ELR (cell line): ENCODE measurements around the gene KCNH2.
"Not testable (repeated sequence)": the region's sequence is repeated elsewhere in the genome, so short reads cannot be mapped to it uniquely, and the experiment has no call there.

ENCODE experiments used
- DNase-seq: peaks from one replicate; pipeline ENCODE4 v3.0.0-alpha.2; 2015; ENCODE audit warnings: low read depth

KCNH2 gene

DNA sequence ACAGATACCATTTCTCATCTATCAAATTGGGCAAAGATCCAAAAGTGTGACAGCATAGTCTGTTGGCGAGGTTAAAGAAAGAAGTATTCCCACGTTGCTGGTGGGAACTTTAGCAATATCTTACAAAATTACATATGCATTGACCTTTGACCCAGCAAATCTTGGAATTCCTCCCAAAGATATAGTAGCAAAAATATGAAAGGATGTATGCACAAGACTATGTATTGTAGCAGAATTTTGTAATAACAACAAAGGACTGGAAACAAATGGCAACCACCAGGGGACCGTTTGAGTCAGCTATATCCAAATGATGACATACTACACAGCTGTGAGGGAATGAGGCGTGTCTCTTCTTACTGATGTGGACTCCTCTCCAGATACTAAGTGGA lies 50.2 kb downstream of the KCNH2 start:
- peak; percentile 20 for DNase-seq

DNA sequence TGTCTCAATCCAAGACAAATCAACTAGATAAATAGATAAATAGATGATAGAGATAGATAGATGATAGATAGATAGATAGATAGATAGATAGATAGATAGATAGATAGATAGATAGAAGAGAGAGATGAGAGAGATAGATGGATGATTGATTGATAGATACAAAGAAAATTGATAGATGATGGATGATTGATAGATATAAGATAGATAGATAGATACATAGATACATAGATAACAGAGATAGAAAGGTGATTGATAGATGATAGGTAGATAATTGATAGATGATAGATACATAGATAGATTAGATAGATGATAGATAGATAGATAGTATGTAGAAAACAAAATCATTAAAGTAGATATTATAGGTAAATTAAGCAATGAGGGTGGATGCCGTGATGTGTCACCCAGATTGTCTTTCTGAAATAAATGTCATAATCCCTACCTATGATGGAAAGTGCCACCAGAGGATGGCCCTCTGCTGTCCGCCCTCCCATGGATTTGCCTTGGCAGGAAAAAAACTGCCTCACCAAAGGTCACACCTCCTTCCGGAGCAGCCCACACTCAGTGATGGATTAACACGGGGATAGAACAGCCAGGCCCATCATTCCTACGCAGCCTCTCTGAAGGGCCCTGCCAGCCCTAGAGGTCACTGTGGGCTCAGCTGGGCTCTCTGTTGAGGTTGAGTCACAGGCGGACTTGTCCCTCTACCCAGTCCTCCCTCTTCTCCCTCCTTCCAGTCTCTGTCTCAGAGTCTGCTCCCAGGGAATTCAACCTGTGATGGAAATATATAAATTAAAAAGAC lies 50.8 kb downstream of the KCNH2 start:
- no peak for DNase-seq

DNA sequence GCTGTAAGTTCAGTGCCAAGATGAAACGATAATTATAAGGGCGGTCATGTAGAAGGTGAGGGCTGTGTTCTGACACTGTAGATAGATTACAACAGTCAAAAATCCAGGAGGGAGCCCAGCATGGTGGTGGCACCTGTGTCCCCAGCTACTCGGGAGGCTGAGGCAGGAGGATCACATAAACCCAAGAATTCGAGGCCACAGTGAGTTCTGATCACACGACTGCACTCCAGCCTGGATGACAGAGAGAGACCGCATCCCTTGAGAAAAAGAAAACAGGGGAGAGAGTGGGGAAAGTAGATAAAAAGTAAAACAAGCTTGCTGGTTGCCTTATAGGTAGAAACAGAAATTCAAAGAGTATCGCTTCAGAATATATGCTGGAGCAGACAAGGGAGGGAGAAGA lies 52.1 kb downstream of the KCNH2 start:
- no peak for DNase-seq

DNA sequence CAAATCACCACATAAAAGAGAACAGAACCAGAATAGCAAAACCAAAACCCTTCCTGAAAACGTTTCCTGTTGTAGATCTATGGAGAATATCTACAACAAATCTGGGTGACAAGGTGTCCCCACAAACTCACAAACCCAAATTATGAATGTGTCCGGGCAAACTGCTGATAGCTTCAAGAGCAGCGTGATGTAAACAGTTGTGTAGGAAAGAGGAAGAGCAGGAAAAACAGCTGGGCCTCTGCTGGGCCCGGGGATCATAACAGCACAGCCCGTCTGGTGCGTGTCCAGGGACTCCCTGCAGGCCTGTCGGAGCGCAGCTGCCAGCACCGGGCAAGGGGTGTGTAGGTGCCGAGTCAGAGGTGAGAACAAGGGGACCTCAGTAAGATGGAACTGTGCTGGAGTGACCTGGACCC lies 53.7 kb downstream of the KCNH2 start:
- DNase-seq: no peak

DNA sequence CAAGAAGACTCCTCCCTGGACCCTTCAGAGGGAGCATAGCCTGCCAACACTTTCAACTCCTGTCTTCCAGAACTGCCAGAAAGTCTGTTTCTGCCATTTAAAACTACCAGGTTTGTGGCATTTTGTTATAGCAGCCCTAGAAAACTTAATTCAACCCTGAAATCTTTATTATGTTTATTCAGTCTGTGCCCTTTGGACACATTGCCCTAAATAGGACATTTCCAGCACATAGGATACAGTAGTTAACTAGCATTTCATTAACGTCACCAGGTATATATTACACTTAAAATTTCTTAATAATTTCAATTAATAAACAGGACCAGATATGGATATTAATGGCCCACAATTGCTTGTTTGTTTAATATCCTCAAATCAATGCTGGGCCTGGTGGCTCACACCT lies 54.3 kb downstream of the KCNH2 start:
- DNase-seq: no peak

DNA sequence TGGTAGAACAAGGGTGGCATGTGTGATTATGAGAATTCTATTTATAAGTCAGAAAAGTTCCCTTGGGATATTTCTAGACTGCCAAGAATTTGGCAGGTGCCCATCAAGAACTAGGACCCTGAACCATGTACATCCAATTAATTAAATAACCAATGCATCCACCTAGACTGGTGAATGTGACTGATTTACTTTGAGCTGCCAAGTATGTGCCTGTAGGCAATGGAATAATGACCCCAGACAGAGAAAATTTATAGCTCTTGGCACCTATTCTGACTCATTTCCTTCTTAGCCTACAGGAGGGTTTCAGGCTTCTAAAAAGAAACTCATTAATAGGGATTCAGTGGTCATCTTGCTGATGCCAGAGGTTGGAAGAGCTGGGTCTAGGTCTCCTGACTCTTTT lies 54.9 kb downstream of the KCNH2 start:
- peak; percentile 18 for DNase-seq

DNA sequence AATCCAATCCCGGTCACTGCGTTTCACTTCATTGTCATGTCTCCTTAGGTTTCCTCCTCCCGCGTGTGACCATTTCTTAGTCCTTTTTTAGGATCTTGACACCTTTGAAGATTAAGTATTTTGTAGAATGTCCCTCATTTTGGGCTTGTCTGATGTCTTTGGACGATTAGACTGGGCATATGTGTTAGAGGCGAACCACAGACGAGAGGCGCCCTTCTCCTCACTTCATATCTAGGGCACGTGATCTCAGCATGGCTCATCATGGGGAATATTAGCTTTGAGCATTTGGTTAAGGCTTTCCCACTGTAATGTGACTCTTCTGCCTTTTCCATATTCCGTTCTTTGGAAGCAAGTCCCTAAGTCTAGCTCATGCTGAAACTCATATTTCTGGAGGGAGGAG lies 59.0 kb downstream of the KCNH2 start:
- no peak for DNase-seq

DNA sequence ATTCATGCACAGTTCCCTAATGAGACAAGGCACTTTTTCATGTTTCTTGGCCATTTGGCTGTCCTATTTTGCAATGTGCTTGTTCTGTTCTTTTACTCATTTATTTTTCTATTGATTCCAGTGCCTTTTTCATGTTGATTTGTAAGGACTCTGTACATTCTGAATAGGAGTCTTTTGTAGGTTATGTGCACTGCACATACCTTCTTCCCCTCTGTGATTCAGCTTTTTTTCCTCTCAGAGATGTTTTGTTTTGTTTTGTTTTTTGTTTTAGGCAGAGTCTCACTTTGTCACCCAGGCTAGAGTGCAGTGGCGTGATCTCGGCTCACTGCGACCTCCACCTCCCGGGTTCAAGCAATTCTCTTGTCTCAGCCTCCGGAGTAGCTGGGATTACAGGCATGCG lies 59.7 kb downstream of the KCNH2 start:
- no peak for DNase-seq

DNA sequence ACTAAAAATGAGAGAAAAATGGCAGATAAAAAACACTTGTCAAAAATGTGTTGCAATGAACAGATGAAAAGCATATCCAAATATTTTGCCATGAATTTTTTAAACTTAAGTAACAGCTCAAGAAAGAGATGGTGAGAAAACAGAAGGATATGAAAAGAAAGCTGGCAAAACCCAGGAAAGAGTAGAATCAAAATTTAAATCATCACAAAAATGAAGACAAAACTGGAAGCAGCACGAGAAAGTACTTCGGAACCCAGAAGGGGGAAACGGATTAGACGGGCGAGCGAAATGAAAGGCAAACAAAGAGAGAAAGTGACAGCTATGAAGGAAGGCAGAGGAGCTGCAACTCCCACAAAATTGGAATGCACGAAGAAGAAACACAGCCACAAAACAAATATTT lies 60.2 kb downstream of the KCNH2 start:
- DNase-seq: no peak

DNA sequence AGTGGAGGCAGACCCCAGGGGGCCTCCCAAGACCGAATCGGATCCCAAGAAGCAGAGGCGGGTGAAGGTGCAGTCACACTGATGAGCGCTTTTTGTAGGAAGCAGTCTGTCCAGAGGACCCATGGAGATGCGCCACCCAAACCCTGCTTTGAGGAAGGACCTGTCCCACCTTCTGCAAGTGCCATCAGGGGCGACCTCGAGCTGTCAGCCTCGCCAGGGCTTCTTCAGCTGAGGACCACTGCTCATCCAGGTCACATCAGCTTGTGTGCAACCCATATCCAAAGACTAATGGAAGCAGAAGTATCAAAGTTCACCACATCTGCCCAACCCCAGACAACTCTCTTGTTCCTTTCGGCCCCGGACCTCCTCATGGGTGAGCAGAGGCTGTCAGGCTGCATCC lies 61.5 kb downstream of the KCNH2 start:
- no peak for DNase-seq

DNA sequence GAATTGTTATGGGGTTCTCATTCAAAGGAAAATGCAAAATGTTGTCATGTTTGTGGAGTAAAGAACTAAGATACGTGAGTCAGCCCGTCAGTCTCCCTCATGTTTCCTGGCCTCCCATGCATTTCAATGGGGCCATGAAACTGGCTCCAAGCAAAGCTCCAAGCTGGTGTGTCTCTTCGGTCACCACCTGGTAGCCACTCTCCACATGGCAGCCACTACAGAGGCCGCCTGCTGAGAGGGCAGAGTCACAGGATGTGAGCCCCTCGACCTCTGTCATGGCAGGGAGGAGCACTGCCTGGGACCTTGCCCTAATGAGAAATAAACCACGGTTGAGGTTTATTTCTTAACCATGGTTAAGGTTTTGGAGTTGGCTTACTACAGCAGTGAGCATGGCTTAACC lies 63.2 kb downstream of the KCNH2 start:
- DNase-seq: no peak

DNA sequence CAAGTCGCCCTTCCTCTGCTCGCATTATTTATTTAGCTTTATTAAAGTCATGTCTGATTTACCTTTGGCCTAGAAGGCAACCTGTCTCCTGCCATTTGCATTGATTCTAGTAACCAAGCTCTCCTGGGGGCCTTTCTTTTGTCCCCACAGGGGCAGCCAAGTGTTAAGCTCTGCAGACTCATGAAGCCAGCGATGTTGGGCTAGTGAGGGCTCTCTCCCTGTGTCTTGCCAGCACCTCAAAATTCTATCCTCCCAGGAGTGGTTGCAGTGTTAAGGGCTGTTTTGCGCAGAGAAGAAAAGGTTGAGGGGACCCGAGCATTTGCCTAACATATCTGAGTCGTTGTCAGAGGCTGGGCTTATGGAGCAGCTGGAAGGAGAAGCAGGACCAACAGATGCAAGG lies 63.9 kb downstream of the KCNH2 start:
- no peak for DNase-seq

DNA sequence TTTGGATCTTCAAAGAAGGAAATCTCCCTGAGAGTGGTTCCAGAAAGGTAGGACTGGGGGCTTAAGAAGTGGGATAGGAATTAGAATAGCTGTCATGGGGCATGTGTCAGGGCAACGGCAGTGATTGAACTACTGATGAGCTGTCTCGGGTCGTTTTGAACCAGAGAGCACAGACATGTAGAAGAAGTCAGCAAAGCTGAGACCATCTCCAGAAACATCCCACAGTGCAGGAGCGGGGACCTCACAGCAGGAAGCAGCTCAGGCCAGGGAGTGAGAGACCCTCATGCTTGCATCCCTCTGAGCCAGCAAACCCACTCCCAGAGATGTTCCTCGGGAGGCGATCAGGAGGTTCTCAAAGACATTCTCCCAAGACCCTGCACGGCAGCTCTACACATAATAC lies 65.7 kb downstream of the KCNH2 start:
- no peak for DNase-seq

DNA sequence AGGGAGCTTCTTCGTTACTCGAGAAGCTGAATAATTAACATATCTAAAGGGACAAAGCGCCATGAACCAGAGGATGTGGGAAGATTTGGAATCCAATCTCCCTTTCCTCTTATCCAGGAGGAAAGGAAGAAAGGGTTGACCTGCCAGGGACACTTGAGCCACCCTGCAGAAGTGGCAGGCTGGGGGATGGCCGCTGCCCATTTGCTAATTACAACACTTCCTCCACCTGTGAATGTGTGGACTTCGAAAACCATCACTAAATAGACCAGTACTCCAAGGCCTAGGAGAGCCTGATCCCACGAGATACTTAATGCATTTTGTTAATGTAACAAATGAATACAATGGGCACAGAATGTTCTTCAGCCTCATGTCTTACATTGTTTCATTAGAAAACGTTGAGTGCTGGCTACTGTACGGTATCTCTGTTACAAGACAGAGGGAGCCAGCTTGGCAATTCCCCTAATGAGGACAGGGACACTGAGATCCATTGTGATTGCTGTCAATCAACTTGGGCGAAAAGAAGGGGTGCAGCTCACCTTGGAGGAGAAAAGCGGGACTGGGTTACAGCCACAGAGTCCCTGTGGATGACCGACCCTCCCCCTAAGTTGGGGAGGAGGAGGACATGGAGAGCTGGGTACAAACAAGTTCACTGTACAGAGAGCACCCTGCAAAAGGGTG lies 66.4 kb downstream of the KCNH2 start:
- no peak for DNase-seq

DNA sequence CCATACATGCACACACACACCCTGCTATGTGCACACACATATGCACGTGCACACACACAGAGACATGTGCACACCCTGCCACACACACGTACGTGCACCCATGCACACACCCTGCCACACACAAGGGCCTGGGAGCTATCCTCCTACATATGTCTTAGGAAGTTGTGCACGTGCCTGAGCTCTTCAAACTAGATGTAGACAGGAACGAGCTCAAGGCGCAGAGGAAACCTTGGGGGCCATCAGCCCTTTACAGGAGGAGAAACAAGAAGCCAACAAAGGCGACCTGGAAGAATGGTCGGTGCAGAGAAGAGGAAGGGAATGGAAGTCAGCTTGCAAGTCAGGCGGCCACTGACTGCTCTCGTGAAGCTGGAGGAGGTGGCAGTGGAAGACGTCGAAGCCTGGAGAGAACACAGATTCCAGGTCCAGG lies 67.1 kb downstream of the KCNH2 start:
- DNase-seq: no peak

DNA sequence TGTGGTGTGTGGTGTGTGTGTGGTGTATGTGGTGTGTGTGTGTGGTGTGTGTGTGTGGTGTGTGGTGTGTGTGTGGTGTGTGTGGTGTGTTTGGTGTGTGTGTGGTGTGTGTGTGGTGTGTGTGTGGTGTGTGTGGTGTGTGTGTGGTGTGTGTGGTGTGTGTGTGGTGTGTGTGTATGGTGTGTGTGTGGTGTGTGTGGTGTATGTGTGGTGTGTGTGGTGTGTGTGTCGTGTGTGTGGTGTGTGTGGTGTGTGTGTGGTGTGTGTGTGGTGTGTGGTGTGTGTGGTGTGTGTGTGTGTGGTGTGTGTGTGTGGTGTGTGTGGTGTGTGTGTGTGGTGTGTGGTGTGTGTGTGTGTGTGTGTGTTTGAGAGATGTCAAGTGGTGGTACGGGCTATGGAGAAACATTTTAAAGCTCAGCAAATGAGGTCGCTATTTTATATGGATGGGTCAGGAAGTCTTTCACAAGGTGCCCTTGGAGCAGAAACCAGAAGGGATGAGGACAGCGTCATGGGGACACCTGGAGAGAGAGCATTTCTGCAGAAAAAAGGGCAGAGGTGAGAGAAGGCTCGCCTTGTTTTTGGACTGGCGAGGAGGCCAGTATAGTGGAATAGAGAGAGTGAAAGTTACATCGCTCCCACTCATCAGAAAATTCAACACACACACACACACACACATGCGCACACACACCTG lies 67.7 kb downstream of the KCNH2 start:
- not testable (repeated sequence) for DNase-seq

DNA sequence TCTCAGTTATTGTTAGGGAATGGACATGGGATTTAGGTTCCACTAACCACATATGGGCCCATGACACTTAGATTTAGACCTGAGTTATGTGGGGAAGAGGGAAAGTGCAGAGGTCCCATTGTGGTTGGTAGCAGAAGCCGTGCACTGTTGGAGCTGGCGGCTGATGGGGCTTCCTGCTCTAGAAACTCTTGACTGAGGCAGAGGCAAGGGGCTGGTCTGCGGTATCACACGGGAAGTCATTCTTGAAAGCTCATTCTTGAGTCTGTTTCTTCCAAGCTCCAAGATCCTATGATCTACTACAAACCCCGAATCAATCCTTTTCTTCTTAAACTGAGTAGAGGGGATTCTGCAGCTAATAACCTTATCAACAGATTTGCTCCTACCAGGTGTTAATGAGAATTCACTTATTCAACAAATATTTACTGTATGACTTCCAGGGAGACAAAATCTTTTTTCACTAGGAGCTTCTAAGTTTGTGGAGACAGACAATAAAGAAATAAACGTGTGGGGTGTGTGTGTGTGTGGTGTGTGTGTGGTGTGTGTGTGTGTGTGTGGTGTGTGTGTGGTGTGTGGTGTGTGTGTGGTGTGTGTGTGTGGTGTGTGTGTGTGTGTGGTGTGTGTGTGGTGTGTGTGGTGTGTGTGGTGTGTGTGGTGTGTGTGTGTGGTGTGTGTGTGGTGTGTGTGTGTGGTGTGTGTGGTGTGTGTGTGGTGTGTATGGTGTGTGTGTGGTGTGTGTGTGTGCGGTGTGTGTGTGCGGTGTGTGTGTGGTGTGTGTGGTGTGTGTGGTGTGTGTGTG lies 68.7 kb downstream of the KCNH2 start:
- DNase-seq: no peak

DNA sequence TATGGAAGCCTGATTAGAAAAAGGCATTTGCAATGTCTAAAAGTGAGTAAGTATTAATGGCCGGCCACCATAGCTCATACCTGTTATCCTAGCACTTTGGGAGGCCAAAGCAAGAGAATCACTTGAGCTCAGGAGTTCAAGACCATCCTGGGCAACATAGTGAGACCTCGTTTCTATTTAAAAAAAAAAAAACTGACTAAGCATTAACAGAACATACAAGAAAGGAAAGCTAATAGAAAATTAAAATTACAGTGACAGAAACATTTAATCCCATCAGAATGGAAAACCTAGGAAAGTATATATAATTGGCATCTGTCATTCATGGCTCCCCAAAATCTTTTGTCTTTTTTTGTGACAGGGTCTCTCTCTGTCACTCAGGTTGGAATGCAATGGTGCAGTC lies 69.9 kb downstream of the KCNH2 start:
- DNase-seq: no peak

DNA sequence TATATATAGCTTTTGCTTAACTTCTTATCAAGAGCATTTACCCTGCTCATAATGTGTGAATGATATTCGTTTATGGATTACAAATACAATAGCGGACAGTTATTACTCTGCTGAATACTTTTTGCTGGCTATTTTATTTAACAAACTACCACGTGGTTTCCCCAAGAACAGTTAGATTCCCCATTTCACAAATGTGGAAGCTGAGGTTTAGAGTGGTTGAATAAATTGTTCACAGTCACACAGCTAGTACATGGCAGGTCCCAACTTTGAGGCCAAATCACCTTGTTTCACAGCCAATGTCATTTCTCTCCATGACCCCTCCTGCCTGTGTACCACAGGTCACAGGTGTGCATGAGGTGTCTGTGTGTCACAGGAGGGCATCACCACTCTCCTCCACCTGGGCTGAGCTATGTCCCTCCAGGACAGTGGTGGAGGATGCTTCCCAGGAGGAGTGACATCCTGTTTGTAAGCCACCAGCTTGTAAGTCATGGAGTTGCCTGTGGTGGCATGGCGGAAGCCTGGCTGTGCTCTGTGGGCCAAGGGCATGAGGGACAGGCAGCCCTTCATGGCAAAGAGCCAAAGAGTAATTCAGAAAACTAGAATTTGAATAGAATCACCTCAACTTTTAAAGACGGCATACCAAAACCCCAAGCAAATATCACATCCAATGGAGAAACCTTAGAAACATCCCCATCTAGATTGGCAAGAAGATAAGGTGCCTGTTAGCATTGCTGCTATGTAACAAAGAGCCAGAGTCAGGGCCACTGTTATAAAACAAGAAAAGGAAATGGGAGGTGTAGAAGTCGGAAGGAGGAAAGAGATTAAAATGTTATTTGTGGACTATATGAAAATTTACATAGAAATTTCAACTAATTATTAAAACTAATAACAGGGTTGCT lies 73.9 kb downstream of the KCNH2 start:
- no peak for DNase-seq

DNA sequence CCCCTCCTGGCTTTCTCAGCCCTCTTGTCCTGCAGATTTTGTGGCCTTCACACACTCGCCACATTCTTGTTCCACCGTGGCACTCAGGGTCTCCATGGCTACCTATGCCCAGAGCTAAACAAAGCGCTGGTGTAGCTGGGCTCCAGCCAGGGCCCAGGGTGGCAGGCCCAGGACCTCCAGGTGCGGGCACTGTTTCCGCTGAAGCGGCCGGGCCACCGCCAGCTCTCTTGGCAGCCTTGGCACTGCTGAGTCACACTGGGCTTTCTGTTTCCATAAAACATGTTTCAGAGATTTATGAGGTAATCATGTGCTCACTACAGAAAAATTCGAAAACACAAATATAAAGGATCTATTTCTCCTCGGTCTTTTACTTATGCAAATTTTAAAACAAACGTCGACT lies 74.5 kb downstream of the KCNH2 start:
- peak; percentile 52 for DNase-seq
